GM21723 (cell line): ENCODE measurements around the gene PCDH8.

ENCODE experiments used
- ATAC-seq: cut with Tn5 transposase; IDR thresholded peaks from one replicate; pipeline ENCODE4 v1.9.1; 2021; ENCODE audit warnings: mild to moderate bottlenecking, moderate library complexity; ENCODE audit not compliant: unreplicated experiment

The PCDH8 gene, protein sequence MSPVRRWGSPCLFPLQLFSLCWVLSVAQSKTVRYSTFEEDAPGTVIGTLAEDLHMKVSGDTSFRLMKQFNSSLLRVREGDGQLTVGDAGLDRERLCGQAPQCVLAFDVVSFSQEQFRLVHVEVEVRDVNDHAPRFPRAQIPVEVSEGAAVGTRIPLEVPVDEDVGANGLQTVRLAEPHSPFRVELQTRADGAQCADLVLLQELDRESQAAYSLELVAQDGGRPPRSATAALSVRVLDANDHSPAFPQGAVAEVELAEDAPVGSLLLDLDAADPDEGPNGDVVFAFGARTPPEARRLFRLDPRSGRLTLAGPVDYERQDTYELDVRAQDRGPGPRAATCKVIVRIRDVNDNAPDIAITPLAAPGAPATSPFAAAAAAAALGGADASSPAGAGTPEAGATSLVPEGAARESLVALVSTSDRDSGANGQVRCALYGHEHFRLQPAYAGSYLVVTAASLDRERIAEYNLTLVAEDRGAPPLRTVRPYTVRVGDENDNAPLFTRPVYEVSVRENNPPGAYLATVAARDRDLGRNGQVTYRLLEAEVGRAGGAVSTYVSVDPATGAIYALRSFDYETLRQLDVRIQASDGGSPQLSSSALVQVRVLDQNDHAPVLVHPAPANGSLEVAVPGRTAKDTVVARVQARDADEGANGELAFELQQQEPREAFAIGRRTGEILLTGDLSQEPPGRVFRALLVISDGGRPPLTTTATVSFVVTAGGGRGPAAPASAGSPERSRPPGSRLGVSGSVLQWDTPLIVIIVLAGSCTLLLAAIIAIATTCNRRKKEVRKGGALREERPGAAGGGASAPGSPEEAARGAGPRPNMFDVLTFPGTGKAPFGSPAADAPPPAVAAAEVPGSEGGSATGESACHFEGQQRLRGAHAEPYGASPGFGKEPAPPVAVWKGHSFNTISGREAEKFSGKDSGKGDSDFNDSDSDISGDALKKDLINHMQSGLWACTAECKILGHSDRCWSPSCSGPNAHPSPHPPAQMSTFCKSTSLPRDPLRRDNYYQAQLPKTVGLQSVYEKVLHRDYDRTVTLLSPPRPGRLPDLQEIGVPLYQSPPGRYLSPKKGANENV

DNA sequence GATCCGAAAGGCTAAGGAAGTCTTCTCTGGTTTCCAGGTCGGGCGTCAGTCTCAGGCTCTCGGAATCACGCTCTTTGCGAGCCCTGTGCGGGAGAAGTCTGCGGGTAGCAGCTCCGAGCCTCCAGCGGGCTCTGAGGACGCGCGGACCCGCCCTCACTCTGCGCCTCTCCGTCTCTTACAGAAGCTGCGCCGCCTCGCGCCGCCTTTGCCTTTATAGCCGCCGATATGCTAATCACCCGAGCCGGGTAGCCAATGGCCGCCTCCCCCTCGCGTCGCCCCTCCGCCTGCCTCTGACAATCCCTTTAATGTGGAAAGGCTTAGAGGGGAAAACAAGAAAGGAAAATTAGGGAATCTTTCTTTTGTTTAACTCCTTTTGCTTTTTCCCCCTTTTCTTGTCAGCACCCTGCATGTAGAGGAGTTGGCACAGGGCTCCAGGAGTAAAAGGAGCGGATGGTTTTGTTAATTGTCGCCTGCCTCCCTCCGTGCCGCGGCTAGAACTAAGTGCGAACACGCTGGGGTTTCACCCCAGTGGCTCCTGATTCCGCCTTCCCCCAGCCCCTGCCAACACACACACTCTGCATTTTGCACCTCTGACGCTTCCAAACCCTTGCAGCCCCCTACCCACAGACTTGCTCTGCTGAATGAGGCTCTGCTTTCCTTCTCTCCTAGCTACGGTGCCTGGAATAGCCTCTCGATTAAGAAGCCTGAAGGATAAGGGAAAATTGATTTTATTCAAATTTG, at the start of gene PCDH8:
Gene PCDH8 (minus strand): TSS at position 186 of the 741 bp plus-strand sequence. CDS start 204 bp downstream, outside the sequence.
- ATAC-seq = no peak

DNA sequence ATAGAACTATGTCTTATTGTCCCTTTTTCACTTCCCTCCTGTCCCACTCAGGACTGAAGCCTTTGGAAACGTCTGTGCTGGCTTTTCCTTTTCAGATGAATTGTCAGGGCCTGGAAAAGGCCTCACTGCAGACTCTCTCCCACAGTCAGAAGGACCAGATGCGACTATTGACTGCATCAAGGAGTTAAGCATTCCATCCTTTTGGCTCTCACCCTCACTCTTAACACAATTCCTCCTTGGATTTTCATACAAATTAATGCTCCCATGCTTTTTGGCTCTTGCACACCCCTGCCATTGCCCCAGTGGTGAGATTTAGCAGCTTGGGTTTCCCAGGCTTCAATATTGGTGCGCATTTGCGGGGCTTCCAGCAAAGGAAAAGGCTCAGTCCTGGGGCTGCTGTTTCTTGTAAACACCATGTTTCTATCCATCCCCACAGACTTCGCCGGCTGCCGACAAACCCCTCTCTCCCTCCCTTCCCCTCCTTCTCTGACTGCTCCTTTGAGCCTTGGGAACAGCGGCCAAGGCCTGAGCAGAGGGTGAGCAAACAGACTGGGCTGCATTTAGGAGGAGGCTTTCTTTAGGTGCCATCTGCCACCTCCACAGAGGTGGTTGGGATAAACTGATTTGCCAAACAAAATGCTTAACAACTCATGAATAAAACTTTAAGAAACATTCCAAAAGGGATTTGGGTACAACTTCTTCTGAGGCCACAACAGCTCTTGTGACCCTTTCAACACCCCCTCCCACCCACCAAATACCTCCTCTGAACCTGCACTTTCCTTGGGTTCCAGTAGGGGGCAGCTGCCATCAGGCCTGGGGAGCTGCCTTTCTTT, 48.6 kb upstream of the PCDH8 start:
- no peak for ATAC-seq

DNA sequence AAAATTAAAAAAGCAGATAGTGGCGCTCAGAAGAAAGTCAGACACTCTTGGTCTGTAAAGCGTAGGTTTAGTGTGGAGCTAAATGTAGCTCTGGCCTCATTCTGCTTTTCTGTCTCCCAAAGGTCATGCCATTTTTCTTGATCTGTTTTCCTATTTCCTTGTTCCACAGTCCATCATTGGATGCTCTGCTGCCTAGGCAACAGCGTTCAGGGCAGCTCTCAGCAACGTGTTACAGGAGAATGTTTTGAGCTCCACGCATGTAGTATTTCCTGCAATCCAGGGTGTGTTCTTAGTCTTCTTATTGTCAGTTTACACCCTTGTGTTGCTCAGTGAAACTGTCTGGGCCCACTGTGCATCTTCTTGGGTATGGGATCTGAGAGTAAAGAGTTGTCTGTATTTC, 46.0 kb upstream of the PCDH8 start:
- no peak for ATAC-seq

DNA sequence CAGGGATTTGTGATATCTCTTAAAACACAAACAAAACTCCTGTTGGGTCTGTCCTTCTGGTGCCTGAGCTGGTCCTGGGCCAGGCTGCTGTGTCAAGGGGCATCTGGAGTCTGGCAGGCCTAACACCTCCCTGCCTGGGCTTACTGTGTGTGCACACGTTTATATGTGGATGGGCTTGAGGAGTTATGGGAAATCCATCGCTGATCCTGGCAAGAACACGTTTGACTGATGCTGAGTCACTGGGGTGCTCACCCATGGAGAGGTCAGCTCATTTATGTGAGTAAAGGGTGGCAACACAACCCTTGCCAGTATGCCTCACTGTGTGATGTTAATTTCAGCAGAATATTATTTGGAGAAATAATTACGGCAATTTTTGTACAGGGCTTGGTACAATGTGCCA, 44.5 kb upstream of the PCDH8 start:
- no peak for ATAC-seq

DNA sequence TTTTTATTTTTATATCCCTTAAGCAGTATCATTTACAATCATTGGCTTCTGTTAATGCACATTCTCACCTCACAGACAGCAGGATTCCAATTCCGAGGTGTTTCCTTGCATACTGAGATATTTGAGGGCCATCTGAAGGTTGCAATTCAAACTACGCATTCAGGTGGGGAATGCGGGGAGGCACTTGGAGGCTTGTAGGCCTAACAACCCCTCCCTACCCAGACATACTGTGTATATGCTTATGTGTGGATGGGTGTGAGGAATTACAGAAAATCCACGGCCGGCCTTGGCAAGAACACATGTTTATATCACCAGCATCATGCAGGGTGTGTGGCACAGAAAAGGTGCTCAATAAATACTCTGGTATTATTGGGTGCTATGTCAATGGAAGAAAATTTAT, 43.3 kb upstream of the PCDH8 start:
- ATAC-seq = no peak

DNA sequence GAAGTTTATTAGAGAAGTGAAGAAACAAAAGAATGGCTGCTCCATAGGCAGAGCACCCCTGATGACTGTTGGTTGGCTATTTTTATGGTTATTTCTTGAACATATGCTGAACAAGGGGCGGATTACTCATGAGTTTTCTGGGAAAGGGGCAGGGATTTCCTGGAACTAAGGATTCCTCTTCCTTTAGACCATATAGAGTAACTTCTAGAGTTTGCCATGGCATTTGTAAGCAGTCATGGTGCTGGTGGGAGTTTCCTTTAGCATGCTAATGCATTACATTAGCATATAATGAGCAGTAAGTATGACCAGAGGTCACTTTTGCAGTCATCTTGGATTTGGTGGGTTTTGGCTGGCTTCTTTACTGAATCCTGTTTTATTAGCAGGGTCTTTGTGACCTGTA, 38.7 kb upstream of the PCDH8 start:
- no peak for ATAC-seq

DNA sequence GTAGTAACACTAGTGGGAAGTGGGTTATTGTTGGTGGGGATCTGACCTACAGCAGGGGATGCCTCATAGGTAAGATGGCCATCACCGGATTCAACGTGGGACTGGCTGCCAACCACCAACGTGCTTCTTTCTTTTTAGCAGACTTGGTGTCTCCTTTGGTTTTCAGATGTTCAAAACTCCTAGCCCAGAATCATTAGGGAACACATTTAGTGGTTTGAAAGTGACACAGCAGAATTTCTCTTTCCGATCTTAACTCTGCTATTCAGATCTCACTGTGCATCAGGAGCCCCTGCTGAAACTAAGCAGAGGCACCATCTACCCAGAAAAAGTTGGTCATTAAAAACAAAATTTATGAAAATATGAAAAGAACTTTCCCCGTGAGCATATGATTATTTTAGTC, 36.7 kb upstream of the PCDH8 start:
- no peak for ATAC-seq

DNA sequence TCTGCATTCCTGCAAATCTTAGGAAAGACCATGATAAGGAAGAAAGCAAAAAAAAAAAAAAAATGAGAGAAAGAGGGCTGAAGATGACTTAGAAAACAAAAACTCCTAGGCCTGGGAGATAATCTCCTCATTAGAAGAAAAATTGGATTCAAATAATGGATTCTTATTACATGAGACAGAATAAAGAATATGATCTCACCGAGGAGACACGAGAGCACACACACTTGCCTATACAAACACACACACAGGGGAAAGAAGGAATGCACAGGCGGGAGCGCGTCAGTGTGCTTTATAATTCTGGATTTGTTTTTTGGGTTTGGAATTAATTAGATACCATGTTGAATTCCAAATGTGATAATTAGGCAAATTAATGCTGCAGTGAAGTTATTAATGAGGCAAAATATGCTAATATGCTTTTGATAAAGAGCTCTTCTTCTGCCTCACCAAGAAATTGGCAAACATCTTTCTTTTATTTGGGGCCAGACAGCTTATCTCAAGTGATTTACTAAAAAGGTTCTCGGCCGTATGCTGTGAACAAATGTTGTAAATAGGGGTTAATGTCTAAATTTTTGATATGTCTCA, 36.1 kb upstream of the PCDH8 start:
- no peak for ATAC-seq

DNA sequence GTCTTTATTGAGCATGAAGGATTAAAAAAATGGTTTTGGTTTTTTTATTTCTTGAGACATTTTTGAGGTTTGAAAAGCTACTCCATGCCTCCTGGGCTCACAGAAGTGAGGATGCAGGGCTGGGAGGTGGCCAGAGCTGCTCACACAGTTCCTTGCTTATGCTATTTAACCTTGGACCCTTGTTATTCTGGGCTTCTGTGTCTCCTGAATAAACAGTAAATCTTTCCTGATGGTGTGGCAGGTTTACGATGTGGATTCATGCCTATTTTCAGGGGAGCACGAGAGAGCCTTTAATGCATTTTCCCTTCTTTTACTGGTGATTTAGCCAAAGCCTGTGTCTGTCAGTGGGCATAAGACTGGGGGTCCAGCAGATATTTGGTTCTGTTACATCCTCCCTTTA, 34.3 kb upstream of the PCDH8 start:
- no peak for ATAC-seq

DNA sequence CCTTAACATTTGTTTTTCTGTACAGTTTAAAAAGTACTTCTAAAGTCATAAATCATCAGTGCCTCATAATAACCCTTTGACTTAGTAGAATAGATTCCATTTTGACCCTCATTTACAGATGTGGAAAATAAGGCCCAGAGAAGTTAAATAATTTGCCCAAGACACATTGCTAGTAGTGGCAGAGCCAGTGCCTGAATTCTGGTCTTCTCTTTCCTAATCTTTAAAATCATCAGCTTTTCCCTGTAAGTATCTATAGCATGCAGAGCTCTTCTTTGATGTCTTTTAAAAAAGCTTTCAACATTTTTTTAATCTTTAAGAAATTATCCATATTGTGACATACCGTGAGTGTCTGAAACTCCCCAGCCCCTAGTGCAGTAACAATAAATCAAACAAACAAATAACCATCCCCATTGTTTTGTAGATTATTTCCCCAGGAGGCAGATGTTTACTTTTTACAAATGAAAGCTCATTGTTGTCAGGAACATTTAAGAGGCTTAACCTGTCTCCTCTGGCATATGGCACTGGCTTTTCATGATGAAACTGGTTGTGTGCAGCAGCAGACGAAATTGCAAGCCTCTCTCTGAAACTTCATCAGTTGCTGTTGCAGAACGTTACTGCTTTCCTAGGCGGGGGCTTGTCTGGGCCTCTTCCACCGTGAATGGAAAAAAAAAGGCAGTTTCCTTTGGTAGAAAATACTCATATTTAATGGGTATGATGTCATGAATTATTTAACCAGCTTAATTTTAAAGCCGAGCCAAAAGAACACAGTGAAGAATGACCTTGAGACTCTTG, 31.7 kb upstream of the PCDH8 start:
- no peak for ATAC-seq

DNA sequence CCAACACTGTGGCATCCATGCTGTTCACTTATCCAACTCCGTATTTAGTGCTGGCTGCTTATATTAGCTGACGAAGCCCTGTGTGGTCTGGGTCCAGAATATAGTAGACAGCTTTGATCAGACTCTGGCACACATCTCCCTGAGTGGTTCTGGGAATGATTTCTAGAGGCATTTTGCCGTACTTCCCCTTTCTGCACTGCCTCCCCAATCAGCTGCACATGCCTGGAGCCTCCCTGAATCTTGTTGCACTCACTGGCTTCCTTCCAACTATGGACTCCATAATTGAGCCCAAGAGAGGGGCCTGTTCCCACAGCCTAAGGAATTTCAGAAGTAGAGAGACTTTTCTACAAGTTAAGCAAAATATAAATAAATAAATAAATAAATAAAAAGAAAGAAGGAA, 30.4 kb upstream of the PCDH8 start:
- ATAC-seq = no peak

DNA sequence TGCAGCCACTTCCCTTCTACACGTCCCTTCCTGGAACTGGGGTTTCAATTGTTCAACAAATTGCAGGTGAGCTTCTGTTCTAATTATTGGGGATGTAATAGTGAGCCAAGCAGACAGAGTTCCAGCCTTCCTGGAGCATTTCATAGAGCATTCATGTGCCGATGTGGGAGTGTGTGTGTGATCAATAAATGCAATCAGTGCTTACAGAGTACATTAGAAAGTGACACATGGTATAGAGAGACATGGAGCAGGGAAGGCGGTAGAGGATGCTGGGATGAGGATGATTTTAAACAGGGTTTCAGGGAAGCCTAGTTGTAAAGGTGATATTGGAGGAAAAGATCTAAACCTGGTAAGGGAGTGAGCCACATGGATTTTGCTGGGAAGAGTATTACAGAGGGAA, 21.7 kb upstream of the PCDH8 start:
- ATAC-seq = no peak

DNA sequence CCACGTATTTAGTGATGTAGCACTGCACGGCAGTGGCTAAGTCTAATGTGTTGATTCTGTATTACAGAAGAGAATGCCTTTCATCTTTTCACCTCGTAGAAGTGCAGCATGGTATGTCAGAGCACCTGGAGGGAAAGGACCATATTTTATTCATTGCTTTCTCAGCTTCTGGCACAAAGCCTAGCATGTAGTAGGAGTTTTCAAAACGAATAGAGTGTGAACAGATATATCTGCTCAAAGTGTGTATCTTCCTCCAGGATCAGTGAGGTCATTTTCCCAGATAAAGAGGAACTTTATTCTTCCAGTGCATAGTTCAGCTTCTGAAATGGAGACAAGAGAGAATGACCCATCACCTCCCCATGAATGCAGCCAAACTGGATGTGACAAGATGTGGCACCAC, 21.2 kb upstream of the PCDH8 start:
- ATAC-seq = no peak

DNA sequence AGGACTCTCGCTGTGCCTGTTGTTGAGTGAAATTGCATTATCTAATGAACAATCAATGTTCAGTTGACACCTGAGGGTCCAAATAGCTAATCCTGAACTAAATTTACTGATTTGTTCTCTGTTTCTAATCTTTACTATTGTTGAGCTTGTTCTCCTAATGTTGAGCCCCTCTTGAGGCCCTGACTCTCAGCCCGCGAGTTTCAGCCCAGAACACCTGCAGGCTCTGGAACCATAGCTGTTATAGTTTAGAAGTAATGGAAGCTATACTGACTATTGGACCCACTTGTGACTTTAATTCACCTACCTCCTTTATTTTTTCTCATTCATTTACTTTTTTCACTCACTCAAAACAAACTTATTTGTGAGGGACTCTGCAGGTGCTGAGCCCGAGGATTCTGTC, 20.6 kb upstream of the PCDH8 start:
- ATAC-seq = no peak

DNA sequence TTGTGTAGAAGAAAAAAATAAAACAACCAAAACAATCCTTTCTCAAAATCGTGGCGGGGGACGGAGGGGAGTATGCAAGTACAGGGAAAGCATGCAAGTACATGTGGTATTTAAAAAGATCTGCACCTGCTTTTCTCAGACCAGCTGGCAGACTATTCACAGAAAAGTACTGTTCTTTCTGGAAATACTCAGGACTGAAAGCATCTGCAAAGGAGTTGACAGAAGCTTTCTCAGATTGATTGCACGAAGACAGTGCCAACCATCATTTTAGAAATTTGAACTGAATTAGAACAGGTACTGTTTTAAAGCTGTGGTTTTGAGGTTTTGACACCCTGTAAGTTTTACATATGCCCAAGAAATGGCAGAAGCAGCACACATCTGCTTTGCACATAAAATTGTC, 19.8 kb upstream of the PCDH8 start:
- peak; percentile 56 for ATAC-seq

DNA sequence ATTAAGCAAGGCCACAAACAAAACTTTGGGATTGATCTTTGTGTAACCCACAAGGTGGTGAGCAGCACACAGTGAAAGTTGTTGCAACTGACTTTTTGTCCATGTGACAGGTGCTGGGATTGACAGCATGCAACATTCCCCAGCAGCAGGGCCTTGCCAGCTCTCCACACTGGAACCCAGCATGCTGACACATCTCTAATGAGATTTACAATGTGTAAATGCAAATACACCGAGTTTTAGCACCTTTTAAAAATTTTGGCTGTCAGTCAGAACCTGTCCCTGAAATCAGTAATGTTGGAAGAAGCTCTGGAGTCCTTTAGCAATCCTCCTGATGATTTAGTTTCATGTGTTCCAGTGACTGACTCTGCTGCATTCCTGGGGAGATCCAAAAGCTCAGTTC, 16.5 kb upstream of the PCDH8 start:
- ATAC-seq = no peak

DNA sequence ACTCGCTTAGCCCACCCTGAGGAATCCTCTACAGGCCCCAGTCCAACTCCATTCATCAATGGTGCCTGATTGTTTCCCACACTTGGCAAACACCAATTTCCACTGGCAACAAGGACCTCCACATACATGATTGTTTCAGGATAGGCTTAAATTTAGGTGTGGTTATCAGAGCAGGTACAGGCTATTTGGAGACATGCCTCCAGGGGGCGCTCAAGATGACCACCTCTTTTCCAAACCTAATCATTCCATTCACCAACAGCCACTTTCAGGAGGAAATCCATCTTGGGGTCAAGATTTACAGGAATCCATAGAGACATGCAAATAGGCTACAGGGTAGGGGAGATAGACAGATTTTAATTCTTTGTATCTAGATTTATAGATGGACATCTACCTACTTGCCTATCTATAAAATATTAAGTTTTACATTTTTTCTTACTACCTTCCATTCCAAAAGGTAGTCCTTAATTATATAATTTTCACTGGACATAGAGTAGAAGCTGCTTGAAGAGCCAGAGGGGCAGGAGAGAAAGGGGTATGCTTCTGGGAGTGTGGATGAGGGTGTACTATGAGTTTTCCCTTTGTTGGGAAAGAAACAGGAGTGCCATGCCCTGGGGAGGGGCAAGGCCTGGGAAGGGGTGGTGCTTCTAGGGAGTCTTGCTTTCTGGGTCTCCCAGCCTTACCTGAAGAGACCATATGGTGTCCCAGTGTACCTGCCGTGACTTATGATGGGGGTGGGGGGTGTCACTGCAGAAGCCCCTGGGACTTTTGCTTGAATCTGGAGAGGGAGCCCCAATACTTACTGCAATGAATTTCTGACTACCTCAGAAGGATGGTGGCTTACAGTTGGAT, 14.1 kb upstream of the PCDH8 start:
- ATAC-seq = no peak

DNA sequence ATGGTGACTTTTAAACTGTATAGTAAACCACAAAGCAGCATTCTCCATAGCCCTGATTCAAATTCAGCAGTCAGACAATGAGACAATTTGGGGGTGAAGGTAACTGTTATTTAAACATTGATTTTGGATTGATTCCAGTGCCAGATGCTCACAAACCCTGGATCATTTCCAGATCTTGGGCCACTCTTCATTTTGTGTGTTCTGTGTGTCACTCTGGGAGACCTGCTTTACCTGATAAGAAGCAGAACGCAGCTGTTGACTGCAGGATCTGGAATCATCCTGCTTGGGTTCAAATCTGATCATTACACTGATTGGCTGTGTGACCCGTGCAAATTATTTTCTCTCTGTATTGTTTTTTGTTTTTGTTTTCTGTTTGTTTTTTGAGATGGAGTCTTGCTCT, 4.0 kb upstream of the PCDH8 start:
- ATAC-seq = no peak
